ENCODE measurements around the gene MRGPRF.

MRGPRF gene

GRCh38 chr11:68955607-68955958, 57.5 kb downstream of the MRGPRF start:
- no peak for TF ChIP-seq ZNF274 (IDR thresholded peaks at IDR 0.05; ENCODE audit: low read depth, low read length)
- no peak overlapping the region for H3K4me3 ChIP-seq (ENCODE audit: low read length)

- no peak for TF ChIP-seq ZNF274 (IDR thresholded peaks at IDR 0.05; ENCODE audit: low read depth, low read length)
- no peak overlapping the region for H3K4me3 ChIP-seq (ENCODE audit: low read length)
These were observed 58.0 kb downstream of the MRGPRF start for GRCh38 chr11:68954836-68955606.
